Iris pigment epithelial cell (primary cell): ENCODE data around the gene SMARCE1.

Experiments used
- DNase-seq: peaks from one replicate; pipeline ENCODE4 v3.0.0-alpha.2; 2011; ENCODE audit warnings: low read depth

SMARCE1 gene

DNA sequence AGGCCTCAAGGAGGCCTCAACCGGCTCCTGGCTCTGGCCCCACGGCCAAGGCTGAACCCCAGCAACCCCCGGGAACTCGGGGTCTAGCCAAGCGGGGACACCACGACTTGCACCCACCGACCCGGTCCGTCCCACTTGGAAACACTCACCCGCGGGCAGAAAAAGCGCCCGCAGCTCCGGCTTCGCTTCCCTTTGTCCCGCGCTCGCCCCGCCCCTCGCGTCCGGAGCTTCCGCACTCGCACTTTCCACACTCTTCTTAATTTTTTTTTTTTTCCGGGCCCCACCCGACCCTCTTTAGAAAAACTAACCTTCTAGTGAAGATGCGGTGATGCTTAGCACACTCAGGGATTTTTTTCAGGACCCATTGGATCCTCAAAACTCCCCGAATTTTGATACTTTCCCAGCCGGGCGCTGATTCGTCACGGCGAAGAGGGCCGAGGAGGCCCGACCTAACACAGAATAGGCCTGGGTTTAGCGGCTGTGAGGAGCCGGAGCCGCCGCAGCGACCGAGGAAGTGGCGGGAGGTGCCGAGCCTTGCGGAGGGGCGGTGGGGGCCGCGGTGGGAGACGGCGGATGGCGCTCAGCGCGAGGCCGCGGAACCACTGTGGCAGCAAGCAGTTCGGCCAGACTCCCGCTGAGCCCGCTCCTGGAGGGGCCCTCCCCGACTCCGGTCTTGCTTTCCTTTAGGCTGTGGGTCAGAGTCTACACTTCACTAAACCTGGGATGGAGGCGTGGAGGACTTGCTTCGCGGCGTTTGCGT is at the start of gene SMARCE1:
Gene SMARCE1 (minus strand): TSS at position 195 of the 760 bp plus-strand sequence. CDS start 2,016 bp downstream, outside the sequence.
- DNase-seq: peak; percentile 74

DNA sequence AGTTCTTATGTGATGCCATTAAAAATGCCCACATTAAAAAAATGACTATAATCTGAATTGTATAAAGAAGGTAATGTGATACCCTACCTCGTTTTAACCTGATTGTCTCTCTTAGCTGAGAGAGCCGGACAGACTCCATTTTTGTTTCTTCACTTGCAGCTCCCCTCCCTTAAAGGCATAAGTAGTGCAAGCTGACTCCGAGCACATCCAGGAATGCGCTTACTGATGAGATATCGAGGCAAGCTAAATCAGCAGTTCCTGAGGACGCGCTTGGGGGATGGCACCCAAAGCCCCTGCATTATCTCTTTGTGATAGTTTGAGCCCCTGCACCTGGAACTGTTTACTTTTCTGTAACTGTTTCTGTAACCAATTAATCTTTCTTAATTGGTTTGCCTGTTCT is 49.7 kb upstream of the SMARCE1 start:
- no peak for DNase-seq

GRCh38 chr17:40696651-40697072 is 49.0 kb upstream of the SMARCE1 start:
- peak; percentile 10 for DNase-seq

- peak; percentile 4 for DNase-seq
Measured at GRCh38 chr17:40695874-40696472, 48.4 kb upstream of the SMARCE1 start.

DNA sequence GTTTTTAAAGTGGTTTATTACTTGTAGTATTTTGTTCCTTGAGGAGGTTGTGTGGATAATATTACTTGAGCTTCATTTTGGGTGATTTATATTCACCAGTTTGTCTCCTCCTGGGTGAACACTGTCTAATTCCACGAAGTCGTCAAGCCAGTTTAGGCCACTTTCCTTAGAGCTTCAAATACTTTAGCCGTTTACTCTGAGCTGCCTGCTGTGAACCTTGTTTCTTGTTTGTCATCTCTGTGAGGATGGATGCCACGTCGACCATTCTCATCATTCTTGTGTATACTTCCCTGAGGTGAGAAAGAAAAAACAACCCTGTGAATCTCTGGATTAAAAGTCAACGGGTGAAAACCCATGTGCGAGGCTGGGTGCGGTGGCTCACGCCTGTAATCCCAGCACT is 47.0 kb upstream of the SMARCE1 start:
- DNase-seq: no peak

GRCh38 chr17:40687106-40687505 is 39.5 kb upstream of the SMARCE1 start:
- DNase-seq: no peak

DNA sequence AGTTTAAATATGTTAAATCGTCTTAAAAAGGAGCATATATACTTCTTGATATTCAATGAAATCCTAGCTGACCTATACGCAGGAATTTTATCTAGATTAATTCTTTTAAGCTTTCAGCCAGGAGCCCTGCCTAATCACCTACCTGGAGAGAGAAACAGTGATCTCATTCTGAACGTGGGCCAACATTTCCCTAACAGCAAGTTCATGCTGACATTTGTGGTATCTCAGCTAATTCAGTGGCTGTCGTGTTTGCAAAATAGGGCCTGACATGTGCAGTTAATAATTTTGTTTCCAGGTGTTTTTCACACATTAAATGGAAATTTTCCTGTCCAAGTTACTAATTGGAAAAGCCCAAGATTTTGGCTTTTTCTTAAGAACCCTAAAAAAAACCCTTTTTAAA is 38.6 kb upstream of the SMARCE1 start:
- DNase-seq: no peak

- no peak for DNase-seq
Measured at GRCh38 chr17:40680998-40681397, 33.4 kb upstream of the SMARCE1 start.

GRCh38 chr17:40679523-40679907 is 31.9 kb upstream of the SMARCE1 start:
- DNase-seq: no peak

GRCh38 chr17:40678902-40679522 is 31.4 kb upstream of the SMARCE1 start:
- DNase-seq: no peak

DNA sequence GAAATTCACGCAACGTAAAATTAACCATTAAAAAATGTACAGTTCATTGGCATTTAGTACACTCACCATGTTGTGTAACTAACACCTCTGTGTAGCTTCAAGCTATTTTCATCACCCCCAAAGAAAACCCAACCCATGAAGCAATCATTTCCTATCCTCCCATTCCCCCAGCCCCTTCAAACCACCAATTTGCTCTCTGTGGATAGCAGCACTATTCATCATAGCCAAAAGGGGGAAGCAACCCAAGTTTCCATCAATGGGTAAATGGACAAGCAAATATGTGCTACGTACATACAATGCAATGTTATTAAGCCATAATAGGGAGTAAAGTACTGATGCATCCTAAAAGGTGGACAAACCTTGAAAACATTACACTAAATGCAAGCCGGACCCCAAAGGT is 28.3 kb upstream of the SMARCE1 start:
- no peak for DNase-seq

GRCh38 chr17:40672654-40673053 is 25.0 kb upstream of the SMARCE1 start:
- DNase-seq: no peak

- DNase-seq: no peak
Measured at GRCh38 chr17:40671282-40671681, 23.7 kb upstream of the SMARCE1 start.

GRCh38 chr17:40666331-40666730 is 18.7 kb upstream of the SMARCE1 start:
- DNase-seq: no peak

- DNase-seq: no peak
Measured at GRCh38 chr17:40664582-40665333, 17.1 kb upstream of the SMARCE1 start, which contains the start of gene KRT222. Gene KRT222, minus strand, starts transcription at chr17:40665177. Its CDS starts 78 bp downstream, at chr17:40665099.

DNA sequence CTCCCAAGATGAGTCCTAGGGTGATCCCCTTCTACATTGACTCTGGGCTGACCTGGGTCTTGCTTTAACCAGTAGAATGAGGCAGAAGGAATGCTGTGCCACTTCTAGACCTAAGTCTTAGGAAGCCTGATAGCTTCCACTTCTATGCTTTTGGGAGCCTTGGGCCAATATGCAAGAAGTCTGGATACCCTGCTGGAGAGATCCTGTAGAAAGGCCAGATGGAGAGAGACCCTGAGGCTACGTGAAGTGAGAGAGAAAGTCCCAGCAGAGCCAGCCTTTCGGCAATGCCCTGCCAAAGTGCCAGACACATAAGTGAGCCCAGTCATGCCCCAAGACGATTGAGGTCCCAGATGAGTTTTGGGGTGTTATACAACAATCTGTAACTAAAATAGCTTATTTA is 15.6 kb upstream of the SMARCE1 start:
- DNase-seq: no peak

DNA sequence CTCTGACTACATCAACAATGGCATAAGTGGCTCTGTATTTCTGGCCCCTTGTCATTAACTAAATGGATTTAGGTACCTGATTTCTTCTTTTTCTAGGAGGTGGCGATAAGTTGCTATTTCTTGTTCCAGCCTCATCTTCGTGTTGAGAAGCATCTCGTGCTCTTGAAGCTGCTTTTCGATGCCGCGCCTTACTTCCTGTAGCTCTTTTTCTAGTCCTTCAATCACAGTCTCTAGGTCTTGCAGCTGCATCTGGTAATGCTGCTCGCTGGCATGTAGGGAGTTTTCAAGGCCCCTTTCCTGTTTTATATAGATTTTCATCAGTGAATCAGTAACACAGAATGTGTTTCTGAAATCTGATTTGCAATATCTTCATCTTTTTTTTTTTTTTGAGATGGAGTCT is 12.3 kb upstream of the SMARCE1 start:
- DNase-seq: no peak

DNA sequence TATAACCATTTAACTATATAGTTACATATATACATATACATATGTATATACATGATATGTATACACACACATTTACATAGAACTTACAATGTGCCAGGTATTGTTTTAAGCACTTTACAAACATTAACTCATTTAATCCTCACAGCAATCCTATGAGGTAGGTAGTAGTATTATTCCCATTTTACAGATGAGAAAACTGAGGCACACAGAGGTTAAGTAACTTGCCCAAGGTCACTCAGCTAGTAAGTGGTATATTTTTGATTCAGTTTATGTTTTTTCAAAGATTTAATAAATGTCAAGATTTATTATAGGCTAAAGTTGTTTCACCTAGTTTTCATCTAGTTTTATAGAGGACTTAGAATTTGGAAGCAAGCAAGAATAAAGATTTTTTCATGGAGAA is 10.8 kb upstream of the SMARCE1 start:
- DNase-seq: no peak

DNA sequence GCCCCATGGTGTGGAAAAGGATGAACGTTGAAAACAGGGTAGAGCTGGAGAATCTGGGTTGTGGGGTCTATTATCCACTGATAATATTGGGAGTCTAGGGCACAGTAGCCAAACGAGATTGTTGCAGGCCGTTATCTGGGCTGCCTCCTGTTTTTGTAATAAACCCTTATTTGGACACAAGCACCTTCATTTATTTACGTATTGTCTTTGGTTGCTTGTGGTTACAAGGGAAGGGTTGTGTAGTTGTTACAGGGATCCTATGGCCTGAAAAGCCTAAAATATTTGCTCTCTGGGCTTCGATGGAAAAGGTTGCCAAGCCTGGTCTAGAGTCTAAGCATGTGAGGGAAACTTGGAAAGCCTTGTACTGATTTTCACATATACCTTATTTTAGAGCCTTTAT is 4.3 kb upstream of the SMARCE1 start:
- DNase-seq: no peak

DNA sequence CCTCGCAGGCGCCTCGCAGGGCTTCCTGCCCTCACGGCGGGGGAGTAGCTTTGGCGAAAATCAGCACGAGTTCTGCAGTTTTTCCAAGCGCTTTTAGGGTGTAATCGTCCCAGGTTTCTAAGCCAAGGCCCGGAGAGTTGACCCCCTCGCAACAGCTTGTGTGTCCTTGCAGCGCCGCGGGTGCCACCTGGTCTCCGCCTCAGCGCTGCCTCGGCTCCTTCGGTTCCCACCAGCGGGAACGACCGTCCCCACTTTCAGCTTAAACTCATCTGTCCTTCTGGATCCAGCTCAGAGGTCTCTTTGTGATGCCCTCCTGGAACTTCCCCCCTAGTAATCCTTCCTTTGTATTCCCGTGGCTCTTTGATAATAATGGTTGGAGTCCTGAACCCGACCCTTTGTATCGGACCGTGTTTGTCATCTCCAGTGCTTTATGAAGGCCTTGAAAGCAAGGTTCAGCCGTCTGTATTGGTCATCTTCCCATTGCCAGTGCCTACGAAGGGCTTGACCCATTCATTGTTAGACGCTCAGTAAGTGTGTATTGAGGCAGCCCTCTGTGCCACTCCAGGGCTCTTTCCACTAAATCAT is 858 bp upstream of the SMARCE1 start:
- peak; percentile 11 for DNase-seq

DNA sequence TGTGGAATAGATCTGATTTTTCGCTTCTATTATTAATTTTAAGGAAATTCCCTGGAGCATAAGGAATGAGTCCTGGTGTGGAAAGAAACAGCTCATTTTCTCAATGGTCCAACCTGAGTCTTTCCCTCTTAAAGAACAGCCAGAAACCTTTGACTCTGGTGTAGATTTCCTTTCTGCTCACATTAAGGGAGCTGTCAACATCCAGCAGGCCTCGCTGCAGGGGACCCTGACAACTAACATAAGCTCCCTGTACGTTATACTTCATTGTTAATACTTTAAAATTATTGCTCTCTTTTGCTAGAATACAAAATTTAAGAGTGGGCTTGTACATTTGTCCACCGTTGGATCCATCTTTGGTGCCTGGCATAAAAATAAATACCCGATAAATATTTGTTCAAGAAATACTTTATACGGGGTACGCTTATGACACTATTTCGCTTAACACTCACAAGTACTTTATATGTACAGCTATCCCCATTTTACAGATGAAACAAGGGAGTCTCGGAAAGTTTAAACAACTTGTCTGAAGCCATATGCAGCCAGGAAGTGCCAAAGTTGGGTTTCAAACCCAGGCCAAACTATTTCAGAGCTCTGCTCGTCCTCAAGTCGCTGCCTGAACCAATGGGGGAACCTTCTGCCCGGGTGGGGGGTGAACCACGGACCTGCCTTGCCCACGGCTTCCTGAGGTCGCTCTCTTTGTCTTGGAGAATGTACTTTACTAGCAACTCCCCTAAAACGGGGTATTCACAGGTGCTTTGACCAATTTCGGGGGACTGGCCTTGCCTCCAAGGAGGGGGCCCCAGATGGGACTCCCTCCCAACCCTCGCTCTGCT is 611 bp downstream of the SMARCE1 start:
- DNase-seq: peak; percentile 57
